Measurements from ENCODE around the gene ACOX2. TPM values are rescaled to one million over a fixed set of nuclear protein-coding genes. Genes with fewer than 3 reads are reported as not detected.

Gene ACOX2
- total and polyA plus RNA-seq, 2 experiments from 2014 or later, result 7.5 to 23.6 TPM

- H3K4me1 ChIP-seq (ENCODE audit: insufficient read depth), result peaks cover 12% of the 10 kb centered on the region
- no peak overlapping the region for H3K9ac ChIP-seq
- H3K36me3 ChIP-seq (ENCODE audit: low read depth), result no peaks in the 10 kb centered on the region
- H3K4me2 ChIP-seq (ENCODE audit: unreplicated experiment), result no peak overlapping the region
- in situ Hi-C loops (cut with MboI), result no loop called here
- 80 to 82% methylated on average over 12 of the region's 12 CpGs for WGBS, 2 experiments (ENCODE audit: low coverage in 1 of 2, low lambda C conversion rate in 2 of 2, missing lambda C conversion rate in 2 of 2)
- H3K79me2 ChIP-seq (ENCODE audit: insufficient read depth), result no peaks in the 10 kb centered on the region
- no peak for DNase-seq
- no peaks in the 10 kb centered on the region for H3K9me3 ChIP-seq (ENCODE audit: low read depth)
- H3K9me2 ChIP-seq (ENCODE audit: insufficient read depth), result no peaks in the 10 kb centered on the region
- H3K27me3 ChIP-seq (replicated peaks; ENCODE audit: insufficient read depth), result no peaks in the 10 kb centered on the region
- no peaks in the 10 kb centered on the region for H4K20me1 ChIP-seq (ENCODE audit: insufficient read depth)
- H3F3A ChIP-seq (ENCODE audit: insufficient read depth), result 0 out of 2 replicates have a peak, but pooled peaks cover 8% of the 10 kb centered on the region
- no peak overlapping the region for H3K4me3 ChIP-seq
- H2AFZ ChIP-seq, result no peak overlapping the region
- H3K27ac ChIP-seq, result no peak overlapping the region
- no peak for TF ChIP-seq EZH2phosphoT487 (IDR thresholded peaks at IDR 0.05; ENCODE audit: insufficient read depth, low read depth)
- TF ChIP-seq EZH2 (IDR thresholded peaks at IDR 0.05; ENCODE audit: insufficient read depth, poor library complexity, severe bottlenecking), result no peak
Observed at GRCh38 chr3:58569287-58570001, 32.5 kb upstream of the ACOX2 start.

- H3K27ac ChIP-seq, result no peak overlapping the region
- no peaks in the 10 kb centered on the region for H3K79me2 ChIP-seq (ENCODE audit: insufficient read depth)
- peaks cover 19% of the 10 kb centered on the region for H3K4me1 ChIP-seq (ENCODE audit: insufficient read depth)
- 25 to 29% methylated on average over 17 of the region's 17 CpGs for WGBS, 2 experiments (ENCODE audit: low coverage in 1 of 2, low lambda C conversion rate in 2 of 2, missing lambda C conversion rate in 2 of 2)
- H3K4me2 ChIP-seq (ENCODE audit: unreplicated experiment), result no peak overlapping the region
- H3F3A ChIP-seq (ENCODE audit: insufficient read depth), result 0 out of 2 replicates have a peak, but pooled peaks cover 15% of the 10 kb centered on the region
- no peaks in the 10 kb centered on the region for H3K36me3 ChIP-seq (ENCODE audit: low read depth)
- TF ChIP-seq EZH2phosphoT487 (IDR thresholded peaks at IDR 0.05; ENCODE audit: insufficient read depth, low read depth), result no peak
- no peak for TF ChIP-seq EZH2 (IDR thresholded peaks at IDR 0.05; ENCODE audit: insufficient read depth, poor library complexity, severe bottlenecking)
- H4K20me1 ChIP-seq (ENCODE audit: insufficient read depth), result no peaks in the 10 kb centered on the region
- no peaks in the 10 kb centered on the region for H3K9me2 ChIP-seq (ENCODE audit: insufficient read depth)
- in situ Hi-C loops (cut with MboI), result no loop called here
- no peak overlapping the region for H2AFZ ChIP-seq
- DNase-seq, result peak; percentile 68
- H3K9me3 ChIP-seq (ENCODE audit: low read depth), result no peaks in the 10 kb centered on the region
- H3K4me3 ChIP-seq, result no peak overlapping the region
- no peaks in the 10 kb centered on the region for H3K27me3 ChIP-seq (replicated peaks; ENCODE audit: insufficient read depth)
- H3K9ac ChIP-seq, result no peak overlapping the region
Observed at GRCh38 chr3:58568572-58569286, 31.7 kb upstream of the ACOX2 start.

DNA sequence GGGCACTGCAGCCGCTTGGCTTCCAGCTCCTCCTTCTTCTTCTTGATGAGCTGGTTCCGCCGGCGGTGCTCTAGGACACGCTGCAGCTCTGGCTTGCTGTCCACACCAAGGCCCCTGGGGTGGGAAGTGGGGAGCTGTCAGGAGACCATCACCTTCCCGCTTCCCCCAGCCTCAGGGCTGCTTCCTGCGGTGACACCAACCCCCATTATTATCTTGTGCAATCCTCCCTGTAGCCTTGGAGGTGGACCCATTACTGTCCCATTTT lies 30.2 kb upstream of the ACOX2 start:
- Histone ChIP-seq H2AFZ (no peak overlapping the region), H3K4me3 (no peak overlapping the region), H3K4me1 (ENCODE audit: insufficient read depth) (peaks cover 27% of the 10 kb centered on the region), H3K27me3 (replicated peaks; ENCODE audit: insufficient read depth) (no peaks in the 10 kb centered on the region), H3K9me2 (ENCODE audit: insufficient read depth) (no peaks in the 10 kb centered on the region), H3K9ac (no peak overlapping the region), H3K9me3 (ENCODE audit: low read depth) (no peaks in the 10 kb centered on the region), H4K20me1 (ENCODE audit: insufficient read depth) (no peaks in the 10 kb centered on the region), H3K79me2 (ENCODE audit: insufficient read depth) (no peaks in the 10 kb centered on the region), H3K36me3 (ENCODE audit: low read depth) (no peaks in the 10 kb centered on the region), H3F3A (ENCODE audit: insufficient read depth) (0 out of 2 replicates have a peak, but pooled peaks cover 16% of the 10 kb centered on the region), H3K27ac (no peak overlapping the region), H3K4me2 (ENCODE audit: unreplicated experiment) (no peak overlapping the region)
- DNase-seq, result no peak
- WGBS, 2 experiments (ENCODE audit: low coverage in 1 of 2, low lambda C conversion rate in 2 of 2, missing lambda C conversion rate in 2 of 2), result 89 to 96% methylated on average over 7 of the region's 7 CpGs
- TF ChIP-seq EZH2 (IDR thresholded peaks at IDR 0.05; ENCODE audit: insufficient read depth, poor library complexity, severe bottlenecking), result no peak
- in situ Hi-C loops (cut with MboI), result no loop called here

GRCh38 chr3:58566398-58567250 lies 29.6 kb upstream of the ACOX2 start:
- Histone ChIP-seq H4K20me1 (ENCODE audit: insufficient read depth) (no peaks in the 10 kb centered on the region), H3K4me1 (ENCODE audit: insufficient read depth) (peaks cover 27% of the 10 kb centered on the region), H3K9me2 (ENCODE audit: insufficient read depth) (no peaks in the 10 kb centered on the region), H3K9ac (no peak overlapping the region), H3K4me2 (ENCODE audit: unreplicated experiment) (no peak overlapping the region), H3K27me3 (replicated peaks; ENCODE audit: insufficient read depth) (no peaks in the 10 kb centered on the region), H3K79me2 (ENCODE audit: insufficient read depth) (no peaks in the 10 kb centered on the region), H3F3A (ENCODE audit: insufficient read depth) (0 out of 2 replicates have a peak, but pooled peaks cover 16% of the 10 kb centered on the region), H3K36me3 (ENCODE audit: low read depth) (no peaks in the 10 kb centered on the region), H3K9me3 (ENCODE audit: low read depth) (no peaks in the 10 kb centered on the region), H3K4me3 (no peak overlapping the region), H2AFZ (no peak overlapping the region), H3K27ac (no peak overlapping the region)
- WGBS, 2 experiments (ENCODE audit: low coverage in 1 of 2, low lambda C conversion rate in 2 of 2, missing lambda C conversion rate in 2 of 2), result 91 to 96% methylated on average over 9 of the region's 9 CpGs
- DNase-seq, result no peak
- in situ Hi-C loops (cut with MboI), result no loop called here
- TF ChIP-seq EZH2phosphoT487 (IDR thresholded peaks at IDR 0.05; ENCODE audit: insufficient read depth, low read depth), result no peak
- no peak for TF ChIP-seq EZH2 (IDR thresholded peaks at IDR 0.05; ENCODE audit: insufficient read depth, poor library complexity, severe bottlenecking)
